ENCODE data around the gene CD82. TPM values are rescaled to one million over a fixed set of nuclear protein-coding genes. Genes with fewer than 3 reads are reported as not detected.
"Not testable (repeated sequence)": the region's sequence is repeated elsewhere in the genome, so short reads cannot be mapped to it uniquely, and the experiment has no call there.

The CD82 gene
- total and polyA plus RNA-seq, 2 of the 8 experiments (the other 6 are each of a cell fraction or from before 2014, with no cell fraction given) = 7.9 to 10.3 TPM

DNA sequence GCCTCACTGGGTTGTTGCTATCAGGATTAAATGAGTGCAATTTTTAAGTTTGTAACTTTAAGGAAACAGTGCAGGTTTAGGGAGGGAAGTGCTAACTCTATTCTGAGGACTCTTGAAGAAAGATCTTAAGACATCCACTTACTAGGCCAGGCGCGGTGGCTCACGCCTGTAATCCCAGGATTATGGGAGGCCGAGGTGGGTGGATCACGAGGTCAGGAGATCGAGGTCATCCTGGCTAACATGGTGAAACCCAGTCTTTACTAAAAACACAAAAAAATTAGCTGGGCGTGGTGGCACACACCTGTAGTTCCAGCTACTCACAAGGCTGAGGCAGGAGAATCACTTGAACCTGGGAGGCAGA lies 5.5 kb upstream of the CD82 start:
- H2BK5ac ChIP-seq (ENCODE audit: low read depth, low read length); DNase-seq (ENCODE audit: low read depth in 1 of 2, low spot score in 2 of 2); POLR2A ChIA-PET (ENCODE audit: partially characterized antibody); H3K23ac ChIP-seq (ENCODE audit: insufficient read length); H3K9ac ChIP-seq (replicated peaks in 1 of 4; ENCODE audit: extremely low read depth in 1 of 4, low read depth in 3 of 4, low read length in 3 of 4); H3K79me2 ChIP-seq (ENCODE audit: control insufficient read depth in 1 of 2, insufficient read depth in 2 of 2, low read length in 2 of 2); H3K27me3 ChIP-seq (replicated peaks in 1 of 4; ENCODE audit: control insufficient read depth in 3 of 4, extremely low read depth in 1 of 4, insufficient read depth in 3 of 4, low read length in 3 of 4); H2AFZ ChIP-seq (ENCODE audit: low read length); H3K9me3 ChIP-seq (ENCODE audit: insufficient read depth in 2 of 2, low read depth in 1 of 2, low read length in 1 of 2); H3K14ac ChIP-seq (ENCODE audit: insufficient read length); H4K91ac ChIP-seq (replicated peaks; ENCODE audit: insufficient read length, low read length); H4K20me1 ChIP-seq (replicated peaks in 1 of 2; ENCODE audit: control insufficient read depth in 1 of 2, insufficient read depth in 2 of 2, low read length in 2 of 2); H3K23me2 ChIP-seq (ENCODE audit: low read depth, low read length); H3K18ac ChIP-seq (ENCODE audit: extremely low read depth, low read length); H3K36me3 ChIP-seq (ENCODE audit: control insufficient read depth in 2 of 4, insufficient read depth in 4 of 4, low read length in 3 of 4); H3K56ac ChIP-seq (replicated peaks; ENCODE audit: insufficient read length, low read depth, low read length); H2BK15ac ChIP-seq (ENCODE audit: low read length); H3K79me1 ChIP-seq (ENCODE audit: low read depth, low read length); H3K4ac ChIP-seq (replicated peaks; ENCODE audit: insufficient read length, low read depth, low read length); H3K27ac ChIP-seq (ENCODE audit: low read depth, low read length); H4K5ac ChIP-seq (ENCODE audit: insufficient read length, low read depth, low read length); H3K4me3 ChIP-seq (ENCODE audit: extremely low read depth in 1 of 4, insufficient read depth in 2 of 4, low read depth in 3 of 4, low read length in 4 of 4); FAIRE-seq; H2AK5ac ChIP-seq (ENCODE audit: low read depth, low read length); H4K8ac ChIP-seq (ENCODE audit: extremely low read depth, insufficient read depth, low read length); H2BK20ac ChIP-seq (ENCODE audit: low read length); H2BK120ac ChIP-seq (replicated peaks; ENCODE audit: low read depth, low read length): not testable (repeated sequence)
- CTCF ChIA-PET (ENCODE audit: partially characterized antibody) = interaction anchor here (1.0 to 14.7 kb wide), 8 partner anchors 20 to 351 kb away, joined by 3 to 182 read pairs (median 6); no protein-coding TSS in a partner anchor
- Histone ChIP-seq H3K4me1 (replicated peaks in 1 of 4; ENCODE audit: control insufficient read depth in 3 of 4, insufficient read depth in 4 of 4, low read length in 3 of 4) (peaks cover 9 to 24% (median 17%) of the 10 kb centered on the region in 4 experiments), H3K4me2 (ENCODE audit: insufficient read depth in 1 of 2, low read depth in 2 of 2, low read length in 2 of 2) (peak overlapping the region; percentile 11 to 58; a peak in 3 of 4 replicates), H2BK12ac (ENCODE audit: low read depth, low read length) (peak overlapping the region; percentile 22; the same call in 1 of the 2 replicates)
- 76% methylated on average over 7 of the region's 7 CpGs; no CpG with 5 or more reads in 1 of the 2 experiments for WGBS, 2 experiments (ENCODE audit: extremely low coverage in 1 of 2, insufficient coverage in 1 of 2, insufficient read length in 1 of 2, insufficient replicate concordance in 2 of 2, low coverage in 1 of 2, low lambda C conversion rate in 2 of 2, missing lambda C conversion rate in 1 of 2)
